Measurements from ENCODE around the gene CTBP2.

DNA sequence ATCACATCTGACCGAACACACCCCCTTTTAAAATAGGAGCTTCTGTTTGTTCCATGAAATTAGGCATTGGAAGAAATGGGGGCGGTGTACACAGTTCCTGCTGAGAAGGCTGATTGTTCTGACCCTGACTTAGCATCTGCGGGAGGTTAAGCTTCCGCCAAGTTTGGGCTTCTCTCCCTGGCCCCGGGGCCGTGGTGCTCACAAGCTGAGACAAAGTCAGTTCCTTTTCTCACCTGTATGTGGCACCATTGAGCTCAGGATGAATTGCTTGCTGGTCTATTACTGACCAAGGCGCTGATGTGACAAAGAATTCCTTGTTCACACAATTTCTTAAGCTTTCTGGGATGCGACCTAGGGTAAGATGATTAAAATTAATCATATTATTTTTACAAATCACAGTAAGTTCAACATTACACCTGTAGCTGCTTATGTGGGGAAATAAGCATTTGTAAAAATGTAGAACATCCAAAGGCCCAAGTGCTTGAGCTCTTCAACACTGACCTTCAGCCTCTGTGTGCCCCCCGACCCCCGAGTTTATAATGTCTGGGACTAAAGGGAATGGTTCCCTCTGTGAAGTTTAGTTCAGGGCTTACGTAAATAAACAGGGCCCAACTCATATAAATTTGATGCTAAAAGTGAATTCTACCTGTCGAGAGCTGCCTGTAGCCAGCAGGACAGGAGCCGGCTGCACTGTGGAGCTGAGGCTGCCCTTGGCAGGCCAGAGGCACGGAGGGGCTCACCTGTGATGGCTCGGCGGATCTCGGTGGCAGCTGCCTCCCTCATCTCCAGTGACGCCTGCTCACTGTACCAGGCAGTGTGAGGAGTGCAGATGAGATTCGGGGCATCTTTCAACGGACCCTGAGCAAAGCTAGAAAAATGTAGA lies 167.7 kb downstream of the CTBP2 start:
- TF ChIP-seq CTCF (IDR thresholded peaks at IDR 0.05) (peak; percentile 65), EZH2 (IDR thresholded peaks at IDR 0.05) (no peak), EZH2phosphoT487 (IDR thresholded peaks at IDR 0.05) (no peak)

All from neural progenitor cell (in vitro differentiated cells).